Activated CD8-positive, alpha-beta memory T cell treated with anti-CD3 and anti-CD28 coated beads, Interleukin-2, amount 50 U/mL, for 4 hours (primary cell): ENCODE measurements around the gene SYT6.
A peak's percentile ranks its signal among the peaks of the same experiment; 100 is the strongest.

Experiments used
- DNase-seq: peaks from one replicate; pipeline ENCODE4 v3.0.0-alpha.2; 2020

Gene SYT6

GRCh38 chr1:114153261-114154145, at the start of gene SYT6:
Gene SYT6 (minus strand): TSS chr1:114153869. CDS start chr1:114153772, 97 bp downstream.
- DNase-seq, result no peak

- DNase-seq, result no peak
Measured at GRCh38 chr1:114201486-114201885, 47.8 kb upstream of the SYT6 start.

GRCh38 chr1:114199017-114199594, 45.4 kb upstream of the SYT6 start:
- DNase-seq, result no peak

GRCh38 chr1:114196992-114197907, 43.6 kb upstream of the SYT6 start:
- no peak for DNase-seq

GRCh38 chr1:114195819-114196218, 42.1 kb upstream of the SYT6 start:
- no peak for DNase-seq

GRCh38 chr1:114192328-114192727, 38.7 kb upstream of the SYT6 start:
- DNase-seq, result no peak

GRCh38 chr1:114189398-114189797, 35.7 kb upstream of the SYT6 start:
- DNase-seq, result no peak

GRCh38 chr1:114181356-114181755, 27.7 kb upstream of the SYT6 start:
- DNase-seq, result no peak

GRCh38 chr1:114180742-114181141, 27.1 kb upstream of the SYT6 start:
- no peak for DNase-seq

GRCh38 chr1:114178936-114179335, 25.3 kb upstream of the SYT6 start:
- no peak for DNase-seq

- DNase-seq, result no peak
Measured at GRCh38 chr1:114177282-114177681, 23.6 kb upstream of the SYT6 start.

- no peak for DNase-seq
Measured at GRCh38 chr1:114176366-114176765, 22.7 kb upstream of the SYT6 start.

GRCh38 chr1:114173680-114174079, 20.0 kb upstream of the SYT6 start:
- DNase-seq, result no peak

GRCh38 chr1:114169509-114169908, 15.8 kb upstream of the SYT6 start:
- no peak for DNase-seq

GRCh38 chr1:114167226-114167625, 13.6 kb upstream of the SYT6 start:
- no peak for DNase-seq

- no peak for DNase-seq
Measured at GRCh38 chr1:114164840-114165543, 11.3 kb upstream of the SYT6 start.

- no peak for DNase-seq
Measured at GRCh38 chr1:114159941-114160340, 6.3 kb upstream of the SYT6 start.

GRCh38 chr1:114157275-114157660, 3.6 kb upstream of the SYT6 start:
- DNase-seq, result no peak

GRCh38 chr1:114156538-114157274, 3.0 kb upstream of the SYT6 start:
- DNase-seq, result no peak

- DNase-seq, result no peak
Measured at GRCh38 chr1:114155706-114156105, 2.0 kb upstream of the SYT6 start.

GRCh38 chr1:114154963-114155322, 1.3 kb upstream of the SYT6 start:
- DNase-seq, result peak; percentile 15
